Neural progenitor cell (in vitro differentiated cells): ENCODE results near the gene RBMS1. TPM values are rescaled to one million over a fixed set of nuclear protein-coding genes. Genes with fewer than 3 reads are reported as not detected.

Source experiments
- DNase-seq: peaks from one replicate; pipeline ENCODE4 v3.0.0-alpha.2; 2016; ENCODE audit warnings: low spot score
- H2AFZ ChIP-seq: fragments of 200-600 bp; sonication (generic); replicated peaks from 2 replicates; pipeline ENCODE4 v1.6.1; 2016; ENCODE audit warnings: antibody characterized with exemption
- H3F3A ChIP-seq: fragments of 200-600 bp; sonication (generic); 2 replicates; pipeline ENCODE4 v1.6.1; 2016; ENCODE audit warnings: antibody characterized with exemption, low read depth
- H3K27ac ChIP-seq: fragments of 200-600 bp; sonication (generic); 2 replicates; pipeline ENCODE4 v1.5.1; 2016; ENCODE audit warnings: mild to moderate bottlenecking
- H3K27me3 ChIP-seq: fragments of 200-600 bp; sonication (generic); 2 replicates; pipeline ENCODE4 v1.6.1; 2016; ENCODE audit warnings: mild to moderate bottlenecking, moderate library complexity
- H3K36me3 ChIP-seq: fragments of 200-600 bp; sonication (generic); 2 replicates; pipeline ENCODE4 v1.5.1; 2016
- H3K4me1 ChIP-seq: fragments of 200-600 bp; sonication (generic); 2 replicates; pipeline ENCODE4 v1.6.1; 2016; ENCODE audit warnings: mixed run types
- H3K4me2 ChIP-seq: fragments of 200-600 bp; sonication (generic); 2 replicates; pipeline ENCODE4 v1.6.1; 2016
- H3K4me3 ChIP-seq: fragments of 200-600 bp; sonication (generic); 2 replicates; pipeline ENCODE4 v1.5.1; 2016
- H3K79me2 ChIP-seq: fragments of 200-600 bp; sonication (generic); 2 replicates; pipeline ENCODE4 v1.6.1; 2016; ENCODE audit warnings: low read depth
- H3K9ac ChIP-seq: fragments of 200-600 bp; sonication (generic); 2 replicates; pipeline ENCODE4 v1.6.1; 2016
- H3K9me3 ChIP-seq: fragments of 200-600 bp; sonication (generic); 2 replicates; pipeline ENCODE4 v1.5.1; 2016; ENCODE audit warnings: low read depth
- H4K20me1 ChIP-seq: fragments of 200-600 bp; sonication (generic); 2 replicates; pipeline ENCODE4 v1.6.1; 2016; ENCODE audit warnings: low read depth
- H3K27ac Mint-ChIP-seq: 3 replicates; pipeline ENCODE4 v1.8.0; 2021; ENCODE audit warnings: mixed read lengths
- H3K27me3 Mint-ChIP-seq: 2 replicates; pipeline ENCODE4 v1.8.0; 2022; ENCODE audit warnings: low read depth, mild to moderate bottlenecking, inconsistent platforms, moderate library complexity, mixed read lengths; ENCODE audit not compliant: insufficient read depth
- H3K36me3 Mint-ChIP-seq: 3 replicates; pipeline ENCODE4 v1.8.0; 2021; ENCODE audit warnings: mixed read lengths
- H3K4me1 Mint-ChIP-seq: 3 replicates; pipeline ENCODE4 v1.8.0; 2021; ENCODE audit warnings: mixed read lengths
- H3K4me3 Mint-ChIP-seq: 3 replicates; pipeline ENCODE4 v1.8.0; 2021; ENCODE audit warnings: mild to moderate bottlenecking, moderate library complexity, mixed read lengths
- H3K9me3 Mint-ChIP-seq: 3 replicates; pipeline ENCODE4 v1.8.0; 2020; ENCODE audit warnings: mixed read lengths
- EZH2 ChIP-seq: fragments of 200-600 bp; sonication (generic); IDR thresholded peaks from 2 replicates; pipeline ENCODE4 v1.6.1; 2017; ENCODE audit warnings: antibody characterized with exemption, mild to moderate bottlenecking, moderate library complexity
- EZH2phosphoT487 ChIP-seq: fragments of 200-600 bp; sonication (generic); IDR thresholded peaks from 2 replicates; pipeline ENCODE4 v1.6.1; 2017; ENCODE audit warnings: antibody characterized with exemption
- total RNA-seq: library from RNA; depleted of rRNA; stranded (reverse); fragments of >200 nt; gene quantifications from 2 replicates; pipeline ENCODE4 v1.2.3, GENCODE V29; 2015; ENCODE audit warnings: low replicate concordance
- TF ChIP-seq, protein P1 (sequence below): fragments of 200-600 bp; sonication (generic); IDR thresholded peaks from 2 replicates; pipeline ENCODE4 v1.5.1; 2017; ENCODE audit warnings: antibody characterized with exemption, mild to moderate bottlenecking

The RBMS1 gene
- total RNA-seq, 1 donor from 2014 or later: 101 TPM

- H3K27ac ChIP-seq: no peak overlapping the region
- no peak for DNase-seq
- H3K9me3 ChIP-seq: no peaks in the 10 kb centered on the region
- TF ChIP-seq EZH2phosphoT487: no peak
- TF ChIP-seq, protein P1, sequence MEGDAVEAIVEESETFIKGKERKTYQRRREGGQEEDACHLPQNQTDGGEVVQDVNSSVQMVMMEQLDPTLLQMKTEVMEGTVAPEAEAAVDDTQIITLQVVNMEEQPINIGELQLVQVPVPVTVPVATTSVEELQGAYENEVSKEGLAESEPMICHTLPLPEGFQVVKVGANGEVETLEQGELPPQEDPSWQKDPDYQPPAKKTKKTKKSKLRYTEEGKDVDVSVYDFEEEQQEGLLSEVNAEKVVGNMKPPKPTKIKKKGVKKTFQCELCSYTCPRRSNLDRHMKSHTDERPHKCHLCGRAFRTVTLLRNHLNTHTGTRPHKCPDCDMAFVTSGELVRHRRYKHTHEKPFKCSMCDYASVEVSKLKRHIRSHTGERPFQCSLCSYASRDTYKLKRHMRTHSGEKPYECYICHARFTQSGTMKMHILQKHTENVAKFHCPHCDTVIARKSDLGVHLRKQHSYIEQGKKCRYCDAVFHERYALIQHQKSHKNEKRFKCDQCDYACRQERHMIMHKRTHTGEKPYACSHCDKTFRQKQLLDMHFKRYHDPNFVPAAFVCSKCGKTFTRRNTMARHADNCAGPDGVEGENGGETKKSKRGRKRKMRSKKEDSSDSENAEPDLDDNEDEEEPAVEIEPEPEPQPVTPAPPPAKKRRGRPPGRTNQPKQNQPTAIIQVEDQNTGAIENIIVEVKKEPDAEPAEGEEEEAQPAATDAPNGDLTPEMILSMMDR: no peak
- no peak overlapping the region for H2AFZ ChIP-seq
- no peaks in the 10 kb centered on the region for H3K36me3 ChIP-seq
- H3K9me3 Mint-ChIP-seq: no peaks in the 10 kb centered on the region
- H3K79me2 ChIP-seq: peaks cover 95% of the 10 kb centered on the region
- H3F3A ChIP-seq: no peaks in the 10 kb centered on the region
- H3K9ac ChIP-seq: no peak overlapping the region
- H3K4me3 ChIP-seq: no peak overlapping the region
- H3K4me1 Mint-ChIP-seq: peaks cover 17% of the 10 kb centered on the region
- no peaks in the 10 kb centered on the region for H3K27me3 Mint-ChIP-seq
- H3K4me1 ChIP-seq: peaks cover 26% of the 10 kb centered on the region
- peaks cover 85% of the 10 kb centered on the region for H4K20me1 ChIP-seq
- no peaks in the 10 kb centered on the region for H3K36me3 Mint-ChIP-seq
- H3K4me2 ChIP-seq: no peak overlapping the region
- no peaks in the 10 kb centered on the region for H3K27me3 ChIP-seq
- no peak overlapping the region for H3K27ac Mint-ChIP-seq
- H3K4me3 Mint-ChIP-seq: no peak overlapping the region
Measured at GRCh38 chr2:160333324-160334027, 160.1 kb downstream of the RBMS1 start.

DNA sequence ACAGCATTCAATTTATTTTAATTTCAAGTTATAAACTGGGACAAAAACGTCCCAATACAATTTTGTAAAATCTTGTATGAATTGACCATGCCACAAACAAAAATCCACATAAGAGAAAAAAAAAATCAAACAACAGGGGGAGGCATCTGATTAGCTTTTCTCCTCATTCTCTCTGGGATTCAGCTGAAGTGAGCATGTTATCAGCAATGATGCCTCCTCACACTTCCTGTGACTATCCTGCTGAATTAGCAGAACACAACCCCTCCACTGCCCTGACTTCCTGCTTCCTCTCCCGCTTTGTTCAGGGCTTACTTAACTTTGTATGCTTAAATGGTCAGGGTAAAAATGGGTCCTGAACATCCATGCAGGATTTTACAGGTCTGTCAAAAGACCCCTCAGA, 161.3 kb downstream of the RBMS1 start:
- TF ChIP-seq EZH2phosphoT487: no peak
- TF ChIP-seq, protein P1: no peak
- Histone ChIP-seq H3K79me2 (peaks cover 95% of the 10 kb centered on the region), H3K36me3 (no peaks in the 10 kb centered on the region), H3K4me3 (no peak overlapping the region), H3K4me2 (peak overlapping the region; percentile 2), H3K27ac (no peak overlapping the region), H3F3A (no peaks in the 10 kb centered on the region), H3K27me3 (no peaks in the 10 kb centered on the region), H3K4me1 (peaks cover 26% of the 10 kb centered on the region), H3K9ac (no peak overlapping the region), H3K9me3 (no peaks in the 10 kb centered on the region), H2AFZ (no peak overlapping the region), H4K20me1 (peaks cover 89% of the 10 kb centered on the region)
- H3K27ac Mint-ChIP-seq: no peak overlapping the region
- DNase-seq: no peak
- H3K9me3 Mint-ChIP-seq: no peaks in the 10 kb centered on the region
- no peak overlapping the region for H3K4me3 Mint-ChIP-seq
- no peaks in the 10 kb centered on the region for H3K36me3 Mint-ChIP-seq
- H3K27me3 Mint-ChIP-seq: no peaks in the 10 kb centered on the region
- peaks cover 17% of the 10 kb centered on the region for H3K4me1 Mint-ChIP-seq

DNA sequence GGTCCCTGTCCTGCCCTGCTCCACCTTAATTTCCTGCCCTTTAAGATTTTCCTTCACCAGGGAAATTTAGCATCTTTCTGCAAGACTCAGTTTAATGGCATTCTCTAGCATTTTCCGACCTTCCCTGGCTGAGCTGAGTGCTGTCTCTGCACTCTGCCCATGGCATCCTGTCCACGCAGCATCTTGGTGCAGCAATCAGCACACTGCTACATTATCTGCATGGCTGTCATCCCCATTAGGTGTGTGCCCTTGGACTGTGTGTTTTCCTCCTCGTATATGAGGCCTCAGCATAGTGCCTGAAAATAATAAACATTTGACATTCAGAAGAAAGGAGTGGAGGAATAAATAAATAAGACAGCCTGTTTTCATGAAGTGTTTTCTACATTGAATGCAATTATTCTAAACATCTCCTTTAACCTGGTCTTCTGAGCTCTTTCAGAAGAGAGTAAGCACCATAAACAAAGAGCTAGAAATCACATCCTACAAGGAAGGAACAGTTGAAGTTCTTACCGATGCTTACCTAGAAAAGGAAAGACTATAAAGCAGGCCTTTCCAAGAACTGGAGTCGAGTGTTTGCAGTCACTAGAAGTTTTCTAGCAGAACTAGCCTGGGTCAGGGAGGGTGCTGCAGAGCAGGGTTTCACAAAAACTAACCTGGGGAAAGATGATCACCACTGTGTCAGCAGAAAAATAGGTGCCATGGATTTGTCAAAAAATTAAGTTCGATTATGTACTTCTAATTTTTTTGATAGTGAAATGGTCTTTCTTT, 162.2 kb downstream of the RBMS1 start:
- no peak for TF ChIP-seq EZH2
- TF ChIP-seq, protein P1: no peak
- no peak for TF ChIP-seq EZH2phosphoT487
- peaks cover 20% of the 10 kb centered on the region for H3K4me1 Mint-ChIP-seq
- no peaks in the 10 kb centered on the region for H3K27me3 ChIP-seq

More for the DNA sequence above, 162.2 kb downstream of the RBMS1 start:
- Histone ChIP-seq H3K4me3 (no peak overlapping the region), H4K20me1 (peaks cover 92% of the 10 kb centered on the region), H3K9me3 (no peaks in the 10 kb centered on the region), H3K27ac (no peak overlapping the region), H3K9ac (no peak overlapping the region), H3K36me3 (no peaks in the 10 kb centered on the region), H2AFZ (no peak overlapping the region), H3F3A (no peaks in the 10 kb centered on the region), H3K79me2 (peaks cover 95% of the 10 kb centered on the region), H3K4me2 (no peak overlapping the region), H3K4me1 (peaks cover 35% of the 10 kb centered on the region)
- Mint-ChIP-seq H3K36me3 (no peaks in the 10 kb centered on the region), H3K27me3 (no peaks in the 10 kb centered on the region), H3K4me3 (no peak overlapping the region), H3K9me3 (no peaks in the 10 kb centered on the region), H3K27ac (no peak overlapping the region)
- no peak for DNase-seq
